ENCODE data around the gene BTBD6. TPM values are rescaled to one million over a fixed set of nuclear protein-coding genes. Genes with fewer than 3 reads are reported as not detected.

Gene BTBD6
- total RNA-seq, 1 donor from 2014 or later = 36.6 TPM

- H3K9me3 Mint-ChIP-seq = no peaks in the 10 kb centered on the region
- peaks cover 4% of the 10 kb centered on the region for H3K36me3 Mint-ChIP-seq (ENCODE audit: low read depth)
- no peak overlapping the region for H3K4me3 Mint-ChIP-seq
- peaks cover 8% of the 10 kb centered on the region for H3K4me1 Mint-ChIP-seq
- H3K27me3 Mint-ChIP-seq (ENCODE audit: low read depth) = no peaks in the 10 kb centered on the region
- H3K27ac Mint-ChIP-seq (ENCODE audit: unreplicated experiment) = no peak overlapping the region
- TF ChIP-seq, protein P1, sequence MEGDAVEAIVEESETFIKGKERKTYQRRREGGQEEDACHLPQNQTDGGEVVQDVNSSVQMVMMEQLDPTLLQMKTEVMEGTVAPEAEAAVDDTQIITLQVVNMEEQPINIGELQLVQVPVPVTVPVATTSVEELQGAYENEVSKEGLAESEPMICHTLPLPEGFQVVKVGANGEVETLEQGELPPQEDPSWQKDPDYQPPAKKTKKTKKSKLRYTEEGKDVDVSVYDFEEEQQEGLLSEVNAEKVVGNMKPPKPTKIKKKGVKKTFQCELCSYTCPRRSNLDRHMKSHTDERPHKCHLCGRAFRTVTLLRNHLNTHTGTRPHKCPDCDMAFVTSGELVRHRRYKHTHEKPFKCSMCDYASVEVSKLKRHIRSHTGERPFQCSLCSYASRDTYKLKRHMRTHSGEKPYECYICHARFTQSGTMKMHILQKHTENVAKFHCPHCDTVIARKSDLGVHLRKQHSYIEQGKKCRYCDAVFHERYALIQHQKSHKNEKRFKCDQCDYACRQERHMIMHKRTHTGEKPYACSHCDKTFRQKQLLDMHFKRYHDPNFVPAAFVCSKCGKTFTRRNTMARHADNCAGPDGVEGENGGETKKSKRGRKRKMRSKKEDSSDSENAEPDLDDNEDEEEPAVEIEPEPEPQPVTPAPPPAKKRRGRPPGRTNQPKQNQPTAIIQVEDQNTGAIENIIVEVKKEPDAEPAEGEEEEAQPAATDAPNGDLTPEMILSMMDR (conservative IDR thresholded peaks at IDR 0.05) = no peak
- DNase-seq (ENCODE audit: low read depth, low spot score) = no peak
Observed at GRCh38 chr14:105241641-105242040, 6.7 kb upstream of the BTBD6 start.

GRCh38 chr14:105244334-105244733, 4.0 kb upstream of the BTBD6 start:
- Mint-ChIP-seq H3K36me3 (ENCODE audit: low read depth) (peaks cover 8% of the 10 kb centered on the region), H3K4me3 (peak overlapping the region; percentile 15), H3K27me3 (ENCODE audit: low read depth) (no peaks in the 10 kb centered on the region), H3K27ac (ENCODE audit: unreplicated experiment) (no peak overlapping the region), H3K4me1 (peaks cover 15% of the 10 kb centered on the region), H3K9me3 (no peaks in the 10 kb centered on the region)
- TF ChIP-seq, protein P1 (conservative IDR thresholded peaks at IDR 0.05) = no peak
- DNase-seq (ENCODE audit: low read depth, low spot score) = no peak

DNA sequence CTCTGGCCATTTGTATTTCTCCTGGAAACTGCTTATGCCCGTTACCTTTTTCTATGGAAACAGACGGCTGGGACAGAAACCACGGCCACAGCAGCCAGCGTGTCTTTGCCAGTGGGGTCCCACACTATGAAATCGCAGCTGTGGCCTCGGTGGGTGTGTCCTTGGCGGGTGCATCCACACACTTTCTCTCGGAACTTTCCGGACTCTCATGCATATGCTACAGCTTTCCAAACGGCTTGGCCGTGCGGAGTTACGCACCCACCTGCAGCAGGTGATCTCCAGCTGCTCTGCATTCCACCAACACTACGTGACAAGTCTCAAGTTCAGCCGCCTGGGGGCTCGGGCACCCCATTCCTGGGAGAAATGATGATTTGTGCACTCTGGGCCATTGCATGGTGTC, 1.3 kb upstream of the BTBD6 start:
- no peaks in the 10 kb centered on the region for H3K9me3 Mint-ChIP-seq
- no peaks in the 10 kb centered on the region for H3K27me3 Mint-ChIP-seq (ENCODE audit: low read depth)
- H3K4me1 Mint-ChIP-seq = peaks cover 25% of the 10 kb centered on the region
- DNase-seq (ENCODE audit: low read depth, low spot score) = no peak
- peaks cover 10% of the 10 kb centered on the region for H3K36me3 Mint-ChIP-seq (ENCODE audit: low read depth)
- H3K4me3 Mint-ChIP-seq = peak overlapping the region; percentile 85
- no peak overlapping the region for H3K27ac Mint-ChIP-seq (ENCODE audit: unreplicated experiment)
- TF ChIP-seq, protein P1 (conservative IDR thresholded peaks at IDR 0.05) = no peak

- no peak for DNase-seq (ENCODE audit: low read depth, low spot score)
- Mint-ChIP-seq H3K4me3 (peak overlapping the region; percentile 85), H3K27me3 (ENCODE audit: low read depth) (no peaks in the 10 kb centered on the region), H3K4me1 (peaks cover 25% of the 10 kb centered on the region), H3K36me3 (ENCODE audit: low read depth) (peaks cover 10% of the 10 kb centered on the region), H3K27ac (ENCODE audit: unreplicated experiment) (peak overlapping the region; percentile 62), H3K9me3 (no peaks in the 10 kb centered on the region)
- TF ChIP-seq, protein P1 (conservative IDR thresholded peaks at IDR 0.05) = no peak
Observed at GRCh38 chr14:105247715-105248367, 492 bp upstream of the BTBD6 start.

GRCh38 chr14:105249182-105250007, 1.1 kb downstream of the BTBD6 start:
- Mint-ChIP-seq H3K9me3 (no peaks in the 10 kb centered on the region), H3K4me3 (peak overlapping the region; percentile 86), H3K36me3 (ENCODE audit: low read depth) (peaks cover 9% of the 10 kb centered on the region), H3K27me3 (ENCODE audit: low read depth) (no peaks in the 10 kb centered on the region), H3K4me1 (peaks cover 25% of the 10 kb centered on the region), H3K27ac (ENCODE audit: unreplicated experiment) (no peak overlapping the region)
- DNase-seq (ENCODE audit: low read depth, low spot score) = no peak
- TF ChIP-seq, protein P1 (conservative IDR thresholded peaks at IDR 0.05) = no peak
